Fibroblast of peridontal ligament (primary cell): Measurements from ENCODE around the gene SUPT4H1.

ENCODE experiments used
- DNase-seq: peaks from one replicate; pipeline ENCODE4 v3.0.0-alpha.2; 2010; ENCODE audit errors: extremely low read depth

Gene SUPT4H1

GRCh38 chr17:58304750-58305486 lies 47.1 kb downstream of the SUPT4H1 start:
- DNase-seq = no peak

GRCh38 chr17:58303971-58304749 lies 47.8 kb downstream of the SUPT4H1 start:
- peak; percentile 7 for DNase-seq

- DNase-seq = no peak
Measured at GRCh38 chr17:58302919-58303585, 48.9 kb downstream of the SUPT4H1 start.

GRCh38 chr17:58302171-58302918 lies 49.7 kb downstream of the SUPT4H1 start:
- DNase-seq = no peak

GRCh38 chr17:58301504-58302150 lies 50.4 kb downstream of the SUPT4H1 start:
- no peak for DNase-seq

- no peak for DNase-seq
Measured at GRCh38 chr17:58300336-58300735, 51.7 kb downstream of the SUPT4H1 start.
